GM18909 (cell line): ENCODE data around the gene APOBEC3F.
"Not testable (repeated sequence)": the region's sequence is repeated elsewhere in the genome, so short reads cannot be mapped to it uniquely, and the experiment has no call there.

Experiments used
- ATAC-seq: cut with Tn5 transposase; IDR thresholded peaks from one replicate; pipeline ENCODE4 v1.9.1; 2021; ENCODE audit warnings: mild to moderate bottlenecking; ENCODE audit not compliant: unreplicated experiment, poor library complexity

The APOBEC3F gene

GRCh38 chr22:39040538-39041296 lies at the start of gene APOBEC3F:
TSS of gene APOBEC3F (plus strand) at chr22:39040864. CDS start at chr22:39040961, 97 bp downstream.
- peak; percentile 93 for ATAC-seq

GRCh38 chr22:38992871-38993371 lies 47.7 kb upstream of the APOBEC3F start:
- not testable (repeated sequence) for ATAC-seq

- ATAC-seq, result no peak
Measured at GRCh38 chr22:38996105-38996504, 44.6 kb upstream of the APOBEC3F start.

- no peak for ATAC-seq
Measured at GRCh38 chr22:38997518-38997917, 43.1 kb upstream of the APOBEC3F start.

- ATAC-seq, result peak; percentile 72
Measured at GRCh38 chr22:39003165-39003638, 37.5 kb upstream of the APOBEC3F start.

GRCh38 chr22:39007177-39007576 lies 33.5 kb upstream of the APOBEC3F start:
- no peak for ATAC-seq

GRCh38 chr22:39008271-39008850 lies 32.3 kb upstream of the APOBEC3F start:
- ATAC-seq, result not testable (repeated sequence)

GRCh38 chr22:39010946-39011345 lies 29.7 kb upstream of the APOBEC3F start:
- no peak for ATAC-seq

- no peak for ATAC-seq
Measured at GRCh38 chr22:39012533-39013511, 27.8 kb upstream of the APOBEC3F start.

GRCh38 chr22:39013561-39013941 lies 27.1 kb upstream of the APOBEC3F start:
- peak; percentile 16 for ATAC-seq

GRCh38 chr22:39013942-39014722 lies 26.5 kb upstream of the APOBEC3F start, which contains the start of gene APOBEC3C:
TSS of gene APOBEC3C (plus strand) at chr22:39014257. CDS start at chr22:39014363, 106 bp downstream.
- peak; percentile 85 for ATAC-seq

GRCh38 chr22:39014723-39015121 lies 25.9 kb upstream of the APOBEC3F start:
- not testable (repeated sequence) for ATAC-seq

GRCh38 chr22:39016592-39016991 lies 24.1 kb upstream of the APOBEC3F start:
- no peak for ATAC-seq

- ATAC-seq, result no peak
Measured at GRCh38 chr22:39017596-39018365, 22.9 kb upstream of the APOBEC3F start.

GRCh38 chr22:39020021-39020651 lies 20.5 kb upstream of the APOBEC3F start:
- peak; percentile 5 for ATAC-seq

- ATAC-seq, result no peak
Measured at GRCh38 chr22:39021552-39022250, 19.0 kb upstream of the APOBEC3F start.

GRCh38 chr22:39024519-39025308 lies 15.9 kb upstream of the APOBEC3F start:
- ATAC-seq, result no peak
